BJ (cell line): Measurements from ENCODE around the gene TAAR1. TPM values are rescaled to one million over a fixed set of nuclear protein-coding genes. Genes with fewer than 3 reads are reported as not detected.

Experiments
- CTCF ChIA-PET: fragments of 350-600 bp; formaldehyde crosslinking; extraction: SDS; loops from one replicate; lab custom pipeline; 2021; ENCODE audit warnings: antibody characterized with exemption, inconsistent platforms; lab: Yijun Ruan, JAX
- POLR2A ChIA-PET: fragments of 300-600 bp; sonication (Branson Sonifier 250); formaldehyde crosslinking; extraction: SDS; loops from one replicate; lab custom pipeline; 2021; ENCODE audit warnings: antibody characterized with exemption; lab: Charles Lee
- DNase-seq: peaks from one replicate; pipeline ENCODE4 v3.0.0-alpha.2; 2011; ENCODE audit warnings: low read depth
- H3K27me3 ChIP-seq: 2 replicates; pipeline ENCODE4 v1.6.0; 2011; ENCODE audit warnings: low read length; ENCODE audit not compliant: control insufficient read depth, insufficient read depth
- H3K36me3 ChIP-seq: 2 replicates; pipeline ENCODE4 v1.5.1; 2011; ENCODE audit warnings: low read length; ENCODE audit not compliant: control insufficient read depth, insufficient read depth
- H3K4me3 ChIP-seq: 2 replicates; pipeline ENCODE4 v1.5.1; 2011; ENCODE audit warnings: low read depth, mild to moderate bottlenecking, control low read depth, low read length
- CTCF ChIP-seq: IDR thresholded peaks from 2 replicates; pipeline ENCODE4 v1.5.1; 2011; ENCODE audit warnings: low read depth, mild to moderate bottlenecking, control low read depth, inconsistent platforms, low read length, moderate library complexity; ENCODE audit not compliant: insufficient read depth
- polyA plus RNA-seq: library from polyadenylated mRNA; depleted of rRNA; stranded (reverse); fragments of >200 nt; gene quantifications from 2 replicates; pipeline ENCODE4 v1.2.3, GENCODE V29; 2011

Gene TAAR1
- polyA plus RNA-seq, 1 experiment: not detected

GRCh38 chr6:132624175-132624574 lies 34.8 kb downstream of the TAAR1 start, which contains the start of gene TAAR2:
Gene TAAR2 (minus strand): TSS chr6:132624275. CDS start chr6:132624275, 0 bp downstream.
- DNase-seq: no peak
- Histone ChIP-seq H3K4me3 (no peak within 1 kb of the TSS), H3K36me3 (no peaks in the 10 kb centered on the region), H3K27me3 (no peaks in the 10 kb centered on the region)
- ChIA-PET POLR2A (interaction anchor here (0.6 kb wide), 1 partner anchor 42 kb away, joined by 6 read pairs; no protein-coding TSS in a partner anchor), CTCF (interaction anchor here (0.6 kb wide), 1 partner anchor 67 kb away, joined by 3 read pairs; no protein-coding TSS in a partner anchor)
- TF ChIP-seq CTCF: no peak

GRCh38 chr6:132623106-132623845 lies 35.7 kb downstream of the TAAR1 start:
- Histone ChIP-seq H3K36me3 (no peaks in the 10 kb centered on the region), H3K27me3 (no peaks in the 10 kb centered on the region), H3K4me3 (no peak overlapping the region)
- DNase-seq: no peak
- TF ChIP-seq CTCF: no peak
- ChIA-PET CTCF (no interaction called here), POLR2A (interaction anchor here (0.6 kb wide), 1 partner anchor 41 kb away, joined by 6 read pairs; no protein-coding TSS in a partner anchor)

GRCh38 chr6:132616677-132617076 lies 42.3 kb downstream of the TAAR1 start:
- TF ChIP-seq CTCF: no peak
- Histone ChIP-seq H3K27me3 (no peaks in the 10 kb centered on the region), H3K36me3 (no peaks in the 10 kb centered on the region), H3K4me3 (no peak overlapping the region)
- ChIA-PET POLR2A (no interaction called here), CTCF (no interaction called here)
- DNase-seq: no peak

- no peak overlapping the region for H3K4me3 ChIP-seq
- CTCF ChIA-PET: no interaction called here
- DNase-seq: no peak
Measured at GRCh38 chr6:132614554-132614953, 44.4 kb downstream of the TAAR1 start.

More at GRCh38 chr6:132614554-132614953, 44.4 kb downstream of the TAAR1 start:
- Histone ChIP-seq H3K36me3 (no peaks in the 10 kb centered on the region), H3K27me3 (no peaks in the 10 kb centered on the region)
- POLR2A ChIA-PET: no interaction called here
- no peak for TF ChIP-seq CTCF
